NCI-H82 treated with DMSO at 0.1 percent for 48 hours (cell line): ENCODE data around the gene ST8SIA1.

ENCODE experiments used
- DNase-seq: peaks from one replicate; lab custom pipeline; 2025; ENCODE audit not compliant: unreplicated experiment; lab: John Stamatoyannopoulos, UW

The ST8SIA1 gene

DNA sequence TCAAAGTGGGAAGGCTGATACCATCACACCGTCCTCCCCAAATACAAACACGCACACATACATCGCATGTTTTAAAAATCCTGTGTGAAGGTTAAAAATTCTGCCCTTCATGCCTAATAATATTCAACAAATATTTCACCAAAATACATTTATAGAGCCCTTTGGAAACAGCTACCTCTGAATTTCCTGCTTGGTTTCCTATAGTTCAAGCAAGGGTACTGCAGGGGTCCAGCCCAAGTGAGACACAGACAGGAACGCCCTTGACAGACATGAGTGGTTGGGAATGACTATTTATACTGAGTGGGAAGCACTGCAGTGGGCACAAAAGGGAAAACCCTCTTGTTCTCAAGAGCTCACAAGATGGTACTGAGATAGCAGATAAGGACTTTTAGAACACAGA lies 51.0 kb downstream of the ST8SIA1 start:
- DNase-seq: no peak

- DNase-seq: no peak
Measured at GRCh38 chr12:22283006-22283506, 51.5 kb downstream of the ST8SIA1 start.

DNA sequence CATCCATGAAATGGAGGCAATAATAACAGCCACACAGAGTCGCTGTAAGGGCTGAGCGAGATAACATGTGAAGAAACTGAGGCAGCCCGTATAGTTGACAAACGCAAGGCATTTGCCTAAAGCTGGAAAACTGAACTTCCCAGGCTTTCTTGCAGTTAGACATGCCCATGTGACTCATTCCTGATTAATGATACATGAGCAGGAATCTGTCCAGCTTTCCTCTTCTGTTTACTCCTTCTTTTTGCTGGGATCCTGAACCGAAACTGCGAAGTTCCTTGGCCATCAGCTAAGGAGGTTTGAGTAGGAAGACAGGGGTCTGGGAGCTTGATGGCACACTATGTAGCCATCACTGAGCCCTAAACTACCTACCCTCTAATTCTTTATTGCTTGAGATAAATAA lies 52.2 kb downstream of the ST8SIA1 start:
- DNase-seq: no peak

DNA sequence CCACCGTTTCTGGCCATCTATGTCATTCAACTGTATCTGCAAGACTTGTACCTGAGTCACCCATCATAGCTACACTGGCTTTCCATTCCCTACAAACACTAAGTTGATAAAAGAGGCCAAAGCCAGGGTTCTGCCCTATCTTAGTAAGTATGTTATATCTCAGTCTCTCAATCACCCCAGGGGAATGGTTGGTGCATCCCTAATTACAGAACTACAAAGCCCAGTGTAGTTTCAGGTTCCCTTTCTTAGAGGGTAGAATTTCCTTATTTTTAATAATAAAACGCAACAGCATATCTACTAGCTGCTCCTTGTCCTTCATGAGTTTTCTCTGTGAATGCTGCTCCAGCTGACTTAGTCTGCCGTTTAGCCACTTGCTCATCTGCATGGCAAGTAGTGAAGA lies 57.6 kb downstream of the ST8SIA1 start:
- DNase-seq: no peak

- DNase-seq: no peak
Measured at GRCh38 chr12:22276313-22276712, 58.2 kb downstream of the ST8SIA1 start.

DNA sequence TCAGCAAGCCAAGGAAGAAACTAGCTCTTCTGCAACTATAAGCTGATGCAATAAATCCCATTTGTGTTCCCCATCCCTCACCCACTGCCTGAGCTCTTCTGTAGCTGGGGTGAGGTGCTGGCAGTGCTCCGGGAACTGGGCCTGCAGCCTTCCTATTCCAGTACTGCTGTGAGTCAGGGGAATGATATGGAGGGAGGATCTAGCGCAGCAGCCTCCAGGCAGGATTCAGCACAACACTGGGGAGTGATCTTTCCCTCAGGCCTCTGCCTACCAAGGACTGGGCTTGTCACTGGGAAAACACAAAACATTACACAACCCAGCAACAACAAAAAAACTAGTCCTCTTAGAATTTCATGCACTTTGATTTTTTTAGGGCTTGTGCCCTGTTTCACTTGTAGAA lies 58.7 kb downstream of the ST8SIA1 start:
- peak; percentile 34 for DNase-seq

DNA sequence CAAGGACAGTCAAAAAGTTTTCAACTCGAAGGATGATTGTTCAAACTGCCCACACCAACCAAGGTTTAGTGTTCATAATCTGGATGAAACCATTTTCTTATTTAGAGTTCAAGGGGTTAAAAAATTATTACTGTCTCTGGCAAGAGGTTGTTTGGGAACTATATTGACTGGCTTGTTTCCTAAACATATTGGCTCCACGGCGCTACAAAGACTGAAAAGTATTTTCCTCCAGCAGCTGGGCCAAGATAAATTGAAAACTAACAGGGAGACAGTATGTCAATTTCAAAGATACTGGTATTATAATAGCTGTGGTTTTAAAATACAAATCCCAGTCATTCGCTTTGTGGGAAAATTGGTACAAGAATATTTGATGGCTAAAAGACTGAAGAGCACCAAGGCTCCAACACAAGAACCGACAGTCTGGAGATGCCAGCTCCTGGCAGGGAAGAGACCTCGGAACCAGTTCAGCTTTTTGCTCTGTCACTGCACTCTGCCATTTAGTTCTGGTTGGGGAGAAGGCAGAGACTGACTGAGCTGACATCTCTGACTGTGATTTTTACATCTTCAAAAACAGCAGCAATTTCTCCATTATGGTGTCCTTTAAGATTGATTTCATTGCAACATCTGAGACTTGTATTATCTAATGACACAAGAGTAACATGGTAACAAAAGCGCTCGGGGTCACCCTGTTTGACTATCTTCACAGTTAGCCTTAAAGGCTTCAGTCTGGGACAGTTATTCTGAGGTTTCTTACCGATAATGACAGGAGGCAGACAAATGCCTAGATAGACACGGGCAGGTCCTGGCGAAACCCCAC lies 62.0 kb downstream of the ST8SIA1 start:
- no peak for DNase-seq

GRCh38 chr12:22271023-22271422 lies 63.5 kb downstream of the ST8SIA1 start:
- DNase-seq: no peak

GRCh38 chr12:22268973-22269372 lies 65.5 kb downstream of the ST8SIA1 start:
- DNase-seq: no peak

DNA sequence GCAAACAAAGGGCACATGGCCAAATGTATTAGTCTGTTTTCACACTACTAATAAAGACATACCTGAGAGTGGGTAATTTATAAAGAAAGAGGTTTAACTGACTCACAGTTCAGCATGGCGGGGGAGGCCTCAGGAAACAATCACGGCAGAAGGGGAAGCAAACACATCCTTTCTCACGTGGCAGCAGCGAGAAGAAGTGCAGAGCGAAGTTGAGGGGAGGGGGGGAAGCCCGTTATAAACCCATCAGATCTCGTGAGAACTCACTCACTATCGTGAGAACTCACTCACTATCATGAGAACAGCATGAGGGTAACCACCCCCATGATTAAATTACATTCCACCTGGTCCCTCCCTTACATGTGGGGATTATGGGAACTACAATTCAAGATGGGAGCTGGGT lies 66.1 kb downstream of the ST8SIA1 start:
- DNase-seq: peak; percentile 80

- DNase-seq: no peak
Measured at GRCh38 chr12:22266101-22266500, 68.4 kb downstream of the ST8SIA1 start.

DNA sequence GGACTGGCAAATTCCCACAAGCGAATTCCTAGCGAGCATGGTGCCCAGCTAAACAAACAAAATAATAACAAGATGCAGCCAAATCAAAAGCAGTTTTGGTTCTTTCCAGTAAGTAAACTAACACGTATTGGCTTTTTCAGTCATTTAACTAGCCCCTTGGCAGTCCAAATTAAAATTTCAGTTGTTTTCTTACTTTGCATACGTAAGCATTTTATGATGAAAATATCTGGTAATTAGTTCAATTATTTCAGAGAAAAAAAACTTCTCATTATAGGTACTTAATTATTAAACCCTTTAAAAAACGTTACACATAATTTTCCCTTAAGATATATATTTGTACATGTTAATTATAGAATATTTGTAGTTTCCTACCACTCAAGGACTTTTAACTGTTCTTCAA lies 70.1 kb downstream of the ST8SIA1 start:
- DNase-seq: no peak

GRCh38 chr12:22262309-22262708 lies 72.2 kb downstream of the ST8SIA1 start:
- no peak for DNase-seq

GRCh38 chr12:22257100-22257499 lies 77.4 kb downstream of the ST8SIA1 start:
- no peak for DNase-seq

DNA sequence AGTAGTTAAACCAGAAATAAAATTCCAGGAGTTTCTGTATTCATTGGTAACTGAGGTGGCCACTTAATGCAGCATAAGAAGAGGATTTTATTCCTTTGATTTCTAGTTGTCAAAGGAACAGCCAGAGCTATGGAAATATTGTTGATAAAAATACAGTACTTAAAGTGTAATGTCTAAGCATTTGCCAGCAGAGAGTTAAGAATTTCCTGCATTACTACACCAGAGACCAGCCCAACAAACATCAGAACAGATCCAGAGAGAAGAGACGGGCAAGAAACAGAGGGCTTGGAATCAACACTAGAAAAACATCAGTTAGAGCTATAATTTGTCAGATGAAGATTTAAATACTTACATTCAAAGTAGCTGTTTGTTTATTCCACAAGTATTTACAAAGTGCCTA lies 77.9 kb downstream of the ST8SIA1 start:
- DNase-seq: no peak

GRCh38 chr12:22256041-22256441 lies 78.5 kb downstream of the ST8SIA1 start:
- no peak for DNase-seq

- no peak for DNase-seq
Measured at GRCh38 chr12:22255097-22255496, 79.4 kb downstream of the ST8SIA1 start.

DNA sequence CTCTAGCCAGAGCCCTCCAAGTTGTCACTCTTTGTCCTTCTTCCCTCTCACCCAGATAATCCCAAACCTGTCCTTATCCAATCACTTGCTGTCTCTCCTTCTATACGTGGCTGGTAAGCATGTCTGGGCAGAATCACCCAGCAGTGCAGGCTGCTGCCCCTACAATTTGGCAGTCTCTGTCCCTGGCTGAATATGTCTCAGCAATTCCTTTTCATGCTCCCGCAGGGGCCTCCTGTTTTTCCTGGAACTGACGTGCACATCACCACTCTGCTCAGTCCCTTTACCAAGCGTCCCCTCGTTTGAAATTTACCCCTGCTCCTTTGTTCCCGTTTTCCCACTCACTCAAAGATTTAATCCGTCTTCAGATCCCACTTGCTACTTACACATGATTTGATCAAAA lies 80.0 kb downstream of the ST8SIA1 start:
- no peak for DNase-seq

- no peak for DNase-seq
Measured at GRCh38 chr12:22252057-22252456, 82.5 kb downstream of the ST8SIA1 start.

- no peak for DNase-seq
Measured at GRCh38 chr12:22250762-22251161, 83.7 kb downstream of the ST8SIA1 start.

DNA sequence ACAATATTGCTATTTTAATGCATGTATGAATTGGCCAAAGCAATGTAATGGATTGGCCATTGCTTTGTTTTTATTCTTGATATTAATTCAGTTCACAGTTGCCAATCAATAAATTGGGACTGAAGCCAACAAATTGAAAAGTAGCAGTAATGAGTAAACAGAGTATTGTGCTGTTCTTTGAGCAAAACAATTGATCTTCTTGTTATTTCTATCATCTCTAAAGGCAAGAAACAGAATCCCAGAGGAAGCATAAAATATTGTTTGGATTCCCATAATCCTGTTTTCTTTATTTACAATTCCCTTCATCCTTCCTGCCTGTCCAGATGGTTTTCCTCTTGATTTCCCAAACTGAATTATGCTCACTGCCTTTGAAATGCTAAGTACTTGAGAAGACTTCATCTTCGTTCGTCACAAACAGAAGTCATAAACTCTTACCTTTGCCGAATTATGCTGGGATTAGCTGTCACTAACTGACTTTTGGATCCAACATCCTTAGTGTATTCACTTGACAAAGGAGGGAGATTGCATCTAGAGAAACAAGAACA lies 85.9 kb downstream of the ST8SIA1 start:
- DNase-seq: no peak

- no peak for DNase-seq
Measured at GRCh38 chr12:22248121-22248520, 86.4 kb downstream of the ST8SIA1 start.
